Epithelial cell of proximal tubule (primary cell): ENCODE measurements around the gene JARID2. TPM values are rescaled to one million over a fixed set of nuclear protein-coding genes. Genes with fewer than 3 reads are reported as not detected.

Experiments used
- DNase-seq: peaks from one replicate; pipeline ENCODE4 v3.0.0-alpha.2; 2011; ENCODE audit warnings: low read depth
- H3K4me3 ChIP-seq: 2 replicates; pipeline ENCODE4 v1.5.1; 2011; ENCODE audit warnings: low read depth, mild to moderate bottlenecking, low read length
- total RNA-seq: library from RNA; depleted of rRNA; stranded (reverse); fragments of >200 nt; gene quantifications from 2 replicates; pipeline ENCODE4 v1.2.3, GENCODE V29; 2015
- TF ChIP-seq, protein P1 (sequence below): conservative IDR thresholded peaks from 2 replicates; pipeline ENCODE4 v1.5.1; 2012; ENCODE audit warnings: low read depth, mild to moderate bottlenecking, low read length

The JARID2 gene
- total RNA-seq, 1 donor from 2014 or later = 5.1 TPM

DNA sequence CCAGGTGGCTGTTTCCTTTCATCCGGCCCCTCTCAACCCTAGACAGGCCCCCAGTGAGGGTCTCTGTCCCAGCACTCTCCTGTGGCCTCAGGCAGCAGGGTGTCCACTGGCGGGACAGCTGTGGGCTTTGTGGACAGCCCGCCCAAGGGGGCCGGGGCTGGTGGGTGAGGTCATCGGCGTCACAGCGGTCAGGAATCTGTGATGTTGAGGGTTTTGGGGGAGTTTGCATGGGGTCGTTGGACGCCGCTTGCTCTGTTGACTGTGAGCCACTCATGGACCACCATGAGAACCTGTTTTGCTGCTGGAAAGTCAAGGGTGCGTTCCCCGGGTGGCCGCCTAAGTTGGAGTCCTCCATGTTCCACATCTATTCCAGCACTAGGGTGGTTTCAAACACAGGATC is 270.5 kb downstream of the JARID2 start:
- no peak for DNase-seq
- TF ChIP-seq, protein P1, sequence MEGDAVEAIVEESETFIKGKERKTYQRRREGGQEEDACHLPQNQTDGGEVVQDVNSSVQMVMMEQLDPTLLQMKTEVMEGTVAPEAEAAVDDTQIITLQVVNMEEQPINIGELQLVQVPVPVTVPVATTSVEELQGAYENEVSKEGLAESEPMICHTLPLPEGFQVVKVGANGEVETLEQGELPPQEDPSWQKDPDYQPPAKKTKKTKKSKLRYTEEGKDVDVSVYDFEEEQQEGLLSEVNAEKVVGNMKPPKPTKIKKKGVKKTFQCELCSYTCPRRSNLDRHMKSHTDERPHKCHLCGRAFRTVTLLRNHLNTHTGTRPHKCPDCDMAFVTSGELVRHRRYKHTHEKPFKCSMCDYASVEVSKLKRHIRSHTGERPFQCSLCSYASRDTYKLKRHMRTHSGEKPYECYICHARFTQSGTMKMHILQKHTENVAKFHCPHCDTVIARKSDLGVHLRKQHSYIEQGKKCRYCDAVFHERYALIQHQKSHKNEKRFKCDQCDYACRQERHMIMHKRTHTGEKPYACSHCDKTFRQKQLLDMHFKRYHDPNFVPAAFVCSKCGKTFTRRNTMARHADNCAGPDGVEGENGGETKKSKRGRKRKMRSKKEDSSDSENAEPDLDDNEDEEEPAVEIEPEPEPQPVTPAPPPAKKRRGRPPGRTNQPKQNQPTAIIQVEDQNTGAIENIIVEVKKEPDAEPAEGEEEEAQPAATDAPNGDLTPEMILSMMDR = no peak

GRCh38 chr6:15516923-15517560 is 271.2 kb downstream of the JARID2 start:
- H3K4me3 ChIP-seq = no peak overlapping the region
- no peak for DNase-seq
- TF ChIP-seq, protein P1 = no peak

More for the DNA sequence above, 270.5 kb downstream of the JARID2 start:
- no peak overlapping the region for H3K4me3 ChIP-seq

GRCh38 chr6:15517600-15517999 is 271.7 kb downstream of the JARID2 start:
- no peak for DNase-seq
- TF ChIP-seq, protein P1 = no peak
- no peak overlapping the region for H3K4me3 ChIP-seq

- H3K4me3 ChIP-seq = no peak overlapping the region
- DNase-seq = no peak
- TF ChIP-seq, protein P1 = no peak
Measured at GRCh38 chr6:15518057-15518456, 272.2 kb downstream of the JARID2 start.

DNA sequence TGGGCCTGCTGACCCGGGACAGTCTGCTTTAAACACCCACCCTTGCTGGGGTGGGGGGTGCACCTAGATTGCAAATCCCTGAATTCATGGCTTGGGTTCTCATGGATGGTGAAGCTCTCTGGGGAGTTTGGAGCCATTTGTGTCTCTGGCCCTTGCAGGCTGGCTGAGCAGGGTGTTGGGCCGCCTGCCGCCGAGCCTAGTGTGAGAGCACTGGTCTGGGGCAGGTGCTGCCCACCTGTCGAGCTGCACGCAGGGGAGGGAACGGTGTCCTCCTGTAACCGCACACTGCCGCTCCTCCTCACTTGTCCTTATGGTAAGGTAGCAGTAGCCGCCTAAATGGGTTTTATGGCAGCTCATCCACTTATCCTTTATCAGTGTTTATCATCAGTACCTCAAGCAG is 273.0 kb downstream of the JARID2 start:
- no peak for DNase-seq
- no peak overlapping the region for H3K4me3 ChIP-seq
- TF ChIP-seq, protein P1 = no peak

GRCh38 chr6:15519681-15520080 is 273.8 kb downstream of the JARID2 start:
- no peak for DNase-seq
- TF ChIP-seq, protein P1 = no peak
- no peak overlapping the region for H3K4me3 ChIP-seq

GRCh38 chr6:15520626-15521203 is 274.8 kb downstream of the JARID2 start:
- no peak for DNase-seq
- H3K4me3 ChIP-seq = no peak overlapping the region
- TF ChIP-seq, protein P1 = no peak
